ENCODE results near the gene COIL. TPM values are rescaled to one million over a fixed set of nuclear protein-coding genes. Genes with fewer than 3 reads are reported as not detected.
A peak's percentile ranks its signal among the peaks of the same experiment; 100 is the strongest.

Gene COIL
- total RNA-seq, 4 donors from 2014 or later, result 10.8 to 13.2 (median 11.4) TPM

DNA sequence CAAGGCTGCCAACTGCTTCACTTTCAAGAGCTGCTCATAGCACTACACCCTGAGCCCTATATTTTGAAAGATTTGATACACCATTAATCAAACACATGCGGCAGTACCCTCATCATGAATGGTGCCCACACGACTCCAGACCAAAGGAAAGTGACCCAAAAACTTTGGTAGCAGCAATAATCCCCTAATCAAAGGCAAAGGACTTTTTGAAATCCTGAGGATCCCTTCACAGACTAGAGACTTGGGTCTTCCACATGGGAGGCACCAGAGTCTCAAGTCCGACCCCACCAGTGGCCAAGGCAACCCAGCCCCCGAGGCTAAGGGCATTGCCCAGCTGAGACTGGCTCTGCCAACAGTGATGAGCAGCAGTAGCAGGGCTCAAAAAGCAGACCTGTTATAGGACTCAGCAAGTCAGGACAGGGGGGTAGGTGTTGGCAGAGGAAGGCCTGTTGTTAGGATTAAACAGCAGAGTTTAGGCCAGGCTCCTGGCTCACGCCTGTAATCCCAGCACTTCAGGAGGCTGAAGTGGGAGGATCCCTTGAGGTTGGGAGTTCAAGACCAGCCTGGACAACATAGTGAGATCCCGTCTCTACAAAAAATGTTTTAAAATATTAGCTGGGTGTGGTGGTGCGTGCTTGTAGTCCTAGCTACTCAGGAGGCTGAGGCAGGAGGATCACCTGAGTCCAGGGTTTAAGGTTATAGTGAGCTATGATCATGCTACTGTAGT, 50.2 kb downstream of the COIL start:
- Histone ChIP-seq H3K4me1 (peaks cover 32 to 75% (median 39%) of the 10 kb centered on the region in 3 donors), H3K27me3 (no peaks in the 10 kb centered on the region), H3K36me3 (peaks cover 10 to 35% (median 20%) of the 10 kb centered on the region in 3 donors), H3K27ac (peak overlapping the region; percentile 12 to 98 (median 78)), H3K4me3 (peak overlapping the region in 2 of 4 donors; percentile 40 to 82), H3K9me3 (no peaks in the 10 kb centered on the region)
- 60 to 65% methylated on average over 7 of the region's 7 CpGs for WGBS, 2 donors
- intact Hi-C loops (cut with DNase I), result no loop called here
- TF ChIP-seq, protein P1, sequence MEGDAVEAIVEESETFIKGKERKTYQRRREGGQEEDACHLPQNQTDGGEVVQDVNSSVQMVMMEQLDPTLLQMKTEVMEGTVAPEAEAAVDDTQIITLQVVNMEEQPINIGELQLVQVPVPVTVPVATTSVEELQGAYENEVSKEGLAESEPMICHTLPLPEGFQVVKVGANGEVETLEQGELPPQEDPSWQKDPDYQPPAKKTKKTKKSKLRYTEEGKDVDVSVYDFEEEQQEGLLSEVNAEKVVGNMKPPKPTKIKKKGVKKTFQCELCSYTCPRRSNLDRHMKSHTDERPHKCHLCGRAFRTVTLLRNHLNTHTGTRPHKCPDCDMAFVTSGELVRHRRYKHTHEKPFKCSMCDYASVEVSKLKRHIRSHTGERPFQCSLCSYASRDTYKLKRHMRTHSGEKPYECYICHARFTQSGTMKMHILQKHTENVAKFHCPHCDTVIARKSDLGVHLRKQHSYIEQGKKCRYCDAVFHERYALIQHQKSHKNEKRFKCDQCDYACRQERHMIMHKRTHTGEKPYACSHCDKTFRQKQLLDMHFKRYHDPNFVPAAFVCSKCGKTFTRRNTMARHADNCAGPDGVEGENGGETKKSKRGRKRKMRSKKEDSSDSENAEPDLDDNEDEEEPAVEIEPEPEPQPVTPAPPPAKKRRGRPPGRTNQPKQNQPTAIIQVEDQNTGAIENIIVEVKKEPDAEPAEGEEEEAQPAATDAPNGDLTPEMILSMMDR (IDR thresholded peaks at IDR 0.05), result no peak
- no peak for TF ChIP-seq POLR2A (IDR thresholded peaks at IDR 0.05)
- no peak for DNase-seq

DNA sequence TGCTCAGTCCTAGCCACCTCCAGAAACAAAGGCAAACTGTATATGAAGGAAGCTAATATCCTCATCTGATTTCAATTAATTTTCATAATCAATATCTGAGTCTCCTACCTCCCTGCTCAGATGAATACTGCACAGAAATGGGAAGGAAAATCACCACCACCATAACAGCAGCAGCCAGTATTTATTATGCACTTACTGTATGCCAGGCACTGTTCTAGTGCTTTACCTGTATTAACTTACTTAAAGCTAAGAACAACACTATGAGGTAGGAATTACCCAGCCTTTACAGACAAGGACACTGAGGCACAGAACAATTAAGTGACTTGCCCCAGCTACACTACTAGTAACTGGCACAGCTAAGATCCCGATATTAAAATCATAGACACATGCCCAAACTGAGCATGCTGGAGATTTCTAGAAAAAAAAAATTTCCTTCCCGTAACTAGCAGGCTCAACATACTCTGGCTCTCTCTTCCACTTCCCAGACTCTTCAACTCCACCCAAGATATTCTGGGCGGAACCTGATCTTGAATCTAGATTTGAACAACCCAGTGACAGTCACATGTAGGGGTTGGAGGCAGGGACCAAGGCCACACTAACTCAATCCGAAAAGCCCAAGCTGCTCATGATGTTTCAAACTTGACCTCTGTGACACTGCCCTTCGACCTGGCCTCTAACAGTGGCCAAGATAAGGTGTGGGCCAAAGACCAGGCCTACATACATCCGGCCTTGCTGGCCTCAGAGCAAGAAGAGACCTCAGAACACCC, 50.9 kb downstream of the COIL start:
- Histone ChIP-seq H3K4me1 (peaks cover 25 to 68% (median 32%) of the 10 kb centered on the region in 3 donors), H3K27ac (peak overlapping the region; percentile 12 to 98 (median 78)), H3K27me3 (no peaks in the 10 kb centered on the region), H3K9me3 (no peaks in the 10 kb centered on the region), H3K36me3 (peaks cover 15 to 43% (median 21%) of the 10 kb centered on the region in 3 donors), H3K4me3 (peak overlapping the region in 2 of 4 donors; percentile 16 to 40)
- WGBS, 2 donors, result 47 to 64% methylated on average over 6 of the region's 6 CpGs
- no peak for DNase-seq
- intact Hi-C loops (cut with DNase I), result no loop called here
- TF ChIP-seq POLR2A (IDR thresholded peaks at IDR 0.05), result no peak
- TF ChIP-seq, protein P1 (IDR thresholded peaks at IDR 0.05), result no peak

DNA sequence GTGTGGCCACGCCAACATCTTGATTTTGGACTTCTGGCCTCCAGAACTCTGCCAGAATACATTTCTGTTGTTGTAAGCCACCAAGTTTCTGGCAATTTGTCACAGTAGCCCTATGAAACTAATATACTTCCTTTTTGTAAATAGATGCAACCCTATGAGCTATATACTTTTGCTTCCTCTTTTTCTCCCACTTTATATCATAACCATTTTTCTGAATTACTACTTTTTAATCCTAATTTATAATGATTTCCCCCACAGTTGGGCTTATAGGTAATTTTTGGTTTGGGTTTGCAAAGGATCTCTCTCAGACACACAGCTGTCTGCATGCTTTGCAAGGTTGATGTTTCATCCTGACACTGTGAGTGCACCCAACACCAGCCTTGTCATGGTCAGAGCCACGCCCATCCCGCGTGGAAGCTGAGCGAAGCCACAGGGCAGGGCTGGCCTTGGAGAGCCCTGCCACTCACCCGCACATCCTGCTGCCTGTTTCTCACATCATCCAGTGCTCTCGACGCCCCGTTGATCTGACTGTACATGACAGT, 52.8 kb downstream of the COIL start:
- H3K36me3 ChIP-seq, result peaks cover 28 to 61% (median 34%) of the 10 kb centered on the region in 3 donors
- no peak overlapping the region for H3K4me3 ChIP-seq
- H3K4me1 ChIP-seq, result peaks cover 22 to 59% (median 30%) of the 10 kb centered on the region in 3 donors
- 48 to 49% methylated on average over 7 to 9 of the region's 9 CpGs for WGBS, 2 donors
- H3K9me3 ChIP-seq, result no peaks in the 10 kb centered on the region
- TF ChIP-seq, protein P1 (IDR thresholded peaks at IDR 0.05), result no peak
- TF ChIP-seq POLR2A (IDR thresholded peaks at IDR 0.05), result no peak
- no peak for DNase-seq
- H3K27ac ChIP-seq, result peak overlapping the region; percentile 1 to 68 (median 51)
- H3K27me3 ChIP-seq, result no peaks in the 10 kb centered on the region
- intact Hi-C loops (cut with DNase I), result no loop called here

DNA sequence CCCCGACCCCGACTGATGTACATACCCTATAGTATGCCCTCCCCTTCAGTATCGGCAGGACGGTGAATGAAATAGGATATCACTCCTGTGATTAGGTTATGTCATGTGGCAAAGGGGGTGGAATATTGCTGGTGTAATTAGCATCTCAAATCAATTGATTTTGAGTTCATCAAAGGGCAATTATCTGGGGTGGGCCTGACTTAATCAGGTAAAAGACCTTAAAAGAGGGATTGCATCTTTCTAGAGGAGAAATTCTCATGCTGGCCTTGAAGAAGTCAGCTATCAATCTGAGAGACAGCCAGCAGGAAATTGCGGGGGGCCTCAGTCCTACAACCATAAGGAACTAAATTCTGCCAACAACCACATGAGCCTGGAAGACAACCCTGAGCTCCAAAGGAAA, 57.3 kb downstream of the COIL start:
- TF ChIP-seq, protein P1 (IDR thresholded peaks at IDR 0.05), result no peak
- TF ChIP-seq POLR2A (IDR thresholded peaks at IDR 0.05), result no peak
- H3K36me3 ChIP-seq, result peaks cover 66 to 100% (median 67%) of the 10 kb centered on the region in 3 donors
- H3K4me3 ChIP-seq, result no peak overlapping the region
- 95 to 96% methylated on average over 5 of the region's 5 CpGs for WGBS, 2 donors
- no peak overlapping the region for H3K27ac ChIP-seq
- H3K27me3 ChIP-seq, result no peaks in the 10 kb centered on the region
- DNase-seq, result no peak
- intact Hi-C loops (cut with DNase I), result no loop called here
- H3K4me1 ChIP-seq, result peaks cover 0 to 14% (median 2%) of the 10 kb centered on the region in 3 donors
- H3K9me3 ChIP-seq, result no peaks in the 10 kb centered on the region

Data from esophagus squamous epithelium (tissue), 5 donors.